IgD-negative memory B cell (primary cell): ENCODE results near the gene SERPINB11. TPM values are rescaled to one million over a fixed set of nuclear protein-coding genes. Genes with fewer than 3 reads are reported as not detected.
"Not testable (repeated sequence)": the region's sequence is repeated elsewhere in the genome, so short reads cannot be mapped to it uniquely, and the experiment has no call there.

Experiments used
- H3K27ac Mint-ChIP-seq, 3 donors: one replicate each; pipeline ENCODE4 v1.8.0; 2020 to 2022; ENCODE audit warnings: mild to moderate bottlenecking in 3 of 3, mixed read lengths in 3 of 3, moderate library complexity in 1 of 3
- H3K27me3 Mint-ChIP-seq: one replicate; pipeline ENCODE4 v1.8.0; 2021; ENCODE audit warnings: mixed read lengths
- H3K36me3 Mint-ChIP-seq: one replicate; pipeline ENCODE4 v1.8.0; 2020; ENCODE audit warnings: mild to moderate bottlenecking, mixed read lengths
- H3K4me1 Mint-ChIP-seq, 3 donors: one replicate each; pipeline ENCODE4 v1.8.0; 2020 to 2022; ENCODE audit warnings: mixed read lengths in 3 of 3, mild to moderate bottlenecking in 1 of 3
- H3K4me3 Mint-ChIP-seq, 4 donors: one replicate each; pipeline ENCODE4 v1.8.0; 2020 to 2022; ENCODE audit warnings: mild to moderate bottlenecking in 4 of 4, mixed read lengths in 4 of 4, moderate library complexity in 3 of 4
- H3K9me3 Mint-ChIP-seq, 3 donors: one replicate each; pipeline ENCODE4 v1.8.0; 2020 to 2021; ENCODE audit warnings: mixed read lengths in 3 of 3, mild to moderate bottlenecking in 1 of 3
- polyA plus RNA-seq: library from polyadenylated mRNA; unstranded; fragments of 300-500 nt; fragmentation: Illumina TruSeq; gene quantifications from one replicate; pipeline ENCODE4 v1.2.3, GENCODE V29; 2021

Gene SERPINB11, protein sequence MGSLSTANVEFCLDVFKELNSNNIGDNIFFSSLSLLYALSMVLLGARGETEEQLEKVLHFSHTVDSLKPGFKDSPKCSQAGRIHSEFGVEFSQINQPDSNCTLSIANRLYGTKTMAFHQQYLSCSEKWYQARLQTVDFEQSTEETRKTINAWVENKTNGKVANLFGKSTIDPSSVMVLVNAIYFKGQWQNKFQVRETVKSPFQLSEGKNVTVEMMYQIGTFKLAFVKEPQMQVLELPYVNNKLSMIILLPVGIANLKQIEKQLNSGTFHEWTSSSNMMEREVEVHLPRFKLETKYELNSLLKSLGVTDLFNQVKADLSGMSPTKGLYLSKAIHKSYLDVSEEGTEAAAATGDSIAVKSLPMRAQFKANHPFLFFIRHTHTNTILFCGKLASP
- polyA plus RNA-seq = not detected

DNA sequence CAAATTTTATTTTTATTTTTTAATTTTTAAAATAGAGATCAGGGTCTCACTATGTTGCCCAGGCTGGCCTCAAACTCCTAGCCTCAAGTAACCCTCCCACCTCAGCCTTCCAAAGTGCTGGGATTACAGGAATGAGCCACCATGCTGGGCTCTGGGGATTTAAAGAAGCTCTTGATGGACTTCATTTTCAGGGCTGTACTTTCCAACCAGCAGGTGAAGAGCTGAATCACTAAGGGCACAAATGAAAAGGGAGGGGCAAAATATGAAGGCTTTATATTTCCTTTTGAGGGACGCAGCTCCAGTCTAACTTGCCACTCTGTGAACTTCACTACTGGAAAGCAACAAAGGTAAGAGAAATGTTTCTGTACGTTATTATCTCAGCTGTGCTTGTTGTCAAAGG lies at the start of gene SERPINB11:
SERPINB11 (plus strand) TSS at position 301 of the 400 bp plus-strand sequence. CDS start 7,234 bp downstream, outside the sequence.
- Mint-ChIP-seq H3K4me1 (peaks cover 0 to 1% (median 0%) of the 10 kb centered on the region in 3 donors), H3K27me3 (peaks cover 1% of the 10 kb centered on the region), H3K27ac (no peak within 1 kb of the TSS), H3K36me3 (peaks cover 1% of the 10 kb centered on the region), H3K4me3 (no peak within 1 kb of the TSS), H3K9me3 (no peaks in the 10 kb centered on the region)

DNA sequence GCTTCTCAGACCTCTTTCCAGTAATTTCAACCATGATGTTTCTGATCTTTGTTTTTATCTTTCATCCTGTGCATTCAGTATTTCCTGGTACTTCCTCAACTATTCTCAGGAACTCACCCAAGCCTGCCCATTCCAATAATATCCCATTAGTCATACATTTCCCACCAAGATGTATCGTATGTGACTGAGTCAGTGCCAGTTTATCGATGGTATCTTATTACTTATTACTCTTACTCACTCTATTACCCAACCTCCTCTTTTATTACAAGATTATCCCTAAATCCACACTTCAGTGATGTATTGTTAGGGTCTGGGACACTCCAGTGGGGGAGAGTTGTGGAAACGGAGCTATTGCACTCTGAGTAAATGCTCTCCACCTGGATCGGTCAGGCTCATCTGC lies 43.8 kb upstream of the SERPINB11 start:
- H3K36me3 Mint-ChIP-seq, H3K9me3 Mint-ChIP-seq: not testable (repeated sequence)

GRCh38 chr18:63661750-63662149 lies 41.0 kb upstream of the SERPINB11 start, which contains the start of gene SERPINB3:
SERPINB3 (minus strand) TSS chr18:63661893; CDS start chr18:63661216, 677 bp downstream.
- not testable (repeated sequence) for H3K27me3 Mint-ChIP-seq, H3K27ac Mint-ChIP-seq, H3K4me3 Mint-ChIP-seq, H3K36me3 Mint-ChIP-seq, H3K4me1 Mint-ChIP-seq
- peaks cover 2 to 11% (median 5%) of the 10 kb centered on the region in 3 donors for H3K9me3 Mint-ChIP-seq

More for the DNA sequence above, 43.8 kb upstream of the SERPINB11 start:
- not testable (repeated sequence) for H3K27ac Mint-ChIP-seq, H3K4me1 Mint-ChIP-seq, H3K27me3 Mint-ChIP-seq, H3K4me3 Mint-ChIP-seq

DNA sequence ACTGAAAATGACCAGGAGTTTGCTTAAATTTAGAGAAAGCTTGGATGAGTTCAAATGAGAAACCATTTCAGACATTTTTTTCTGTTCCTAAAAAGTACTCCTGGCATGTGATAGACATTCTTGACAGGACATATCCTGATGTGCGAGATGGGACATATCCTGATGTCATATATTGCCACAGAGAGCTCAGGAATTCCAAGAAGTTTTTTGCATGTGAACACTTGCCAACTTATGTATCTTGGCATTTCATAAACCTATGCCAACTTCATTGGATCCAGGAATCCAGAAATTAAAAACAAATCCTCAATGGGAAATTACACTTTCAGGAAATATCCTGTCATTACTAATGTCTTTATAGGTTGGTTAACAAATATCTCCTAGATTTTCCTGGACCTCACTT lies 38.2 kb upstream of the SERPINB11 start:
- H3K4me3 Mint-ChIP-seq = no peak overlapping the region
- peaks cover 5 to 12% (median 7%) of the 10 kb centered on the region in 3 donors for H3K9me3 Mint-ChIP-seq
- peaks cover 1% of the 10 kb centered on the region for H3K36me3 Mint-ChIP-seq
- H3K27ac Mint-ChIP-seq = no peak overlapping the region
- no peaks in the 10 kb centered on the region for H3K27me3 Mint-ChIP-seq
- H3K4me1 Mint-ChIP-seq = peaks cover 0 to 1% (median 0%) of the 10 kb centered on the region in 3 donors

- no peak overlapping the region for H3K27ac Mint-ChIP-seq
- H3K4me1 Mint-ChIP-seq = no peaks in the 10 kb centered on the region
- peaks cover 0 to 3% (median 3%) of the 10 kb centered on the region in 3 donors for H3K9me3 Mint-ChIP-seq
- no peak overlapping the region for H3K4me3 Mint-ChIP-seq
- peaks cover 2% of the 10 kb centered on the region for H3K36me3 Mint-ChIP-seq
- H3K27me3 Mint-ChIP-seq = peaks cover 2% of the 10 kb centered on the region
Observed at GRCh38 chr18:63676526-63677323, 26.0 kb upstream of the SERPINB11 start.

GRCh38 chr18:63677500-63678225 lies 25.1 kb upstream of the SERPINB11 start:
- H3K27me3 Mint-ChIP-seq = peaks cover 2% of the 10 kb centered on the region
- no peak overlapping the region for H3K4me3 Mint-ChIP-seq
- H3K9me3 Mint-ChIP-seq = peaks cover 0 to 3% (median 3%) of the 10 kb centered on the region in 3 donors
- H3K27ac Mint-ChIP-seq = no peak overlapping the region
- H3K4me1 Mint-ChIP-seq = no peaks in the 10 kb centered on the region
- peaks cover 2% of the 10 kb centered on the region for H3K36me3 Mint-ChIP-seq

- peaks cover 2% of the 10 kb centered on the region for H3K27me3 Mint-ChIP-seq
- peaks cover 2% of the 10 kb centered on the region for H3K36me3 Mint-ChIP-seq
- no peaks in the 10 kb centered on the region for H3K4me1 Mint-ChIP-seq
- no peak overlapping the region for H3K4me3 Mint-ChIP-seq
- H3K9me3 Mint-ChIP-seq = peaks cover 0 to 3% (median 3%) of the 10 kb centered on the region in 3 donors
- no peak overlapping the region for H3K27ac Mint-ChIP-seq
Observed at GRCh38 chr18:63679820-63680606, 22.7 kb upstream of the SERPINB11 start.

DNA sequence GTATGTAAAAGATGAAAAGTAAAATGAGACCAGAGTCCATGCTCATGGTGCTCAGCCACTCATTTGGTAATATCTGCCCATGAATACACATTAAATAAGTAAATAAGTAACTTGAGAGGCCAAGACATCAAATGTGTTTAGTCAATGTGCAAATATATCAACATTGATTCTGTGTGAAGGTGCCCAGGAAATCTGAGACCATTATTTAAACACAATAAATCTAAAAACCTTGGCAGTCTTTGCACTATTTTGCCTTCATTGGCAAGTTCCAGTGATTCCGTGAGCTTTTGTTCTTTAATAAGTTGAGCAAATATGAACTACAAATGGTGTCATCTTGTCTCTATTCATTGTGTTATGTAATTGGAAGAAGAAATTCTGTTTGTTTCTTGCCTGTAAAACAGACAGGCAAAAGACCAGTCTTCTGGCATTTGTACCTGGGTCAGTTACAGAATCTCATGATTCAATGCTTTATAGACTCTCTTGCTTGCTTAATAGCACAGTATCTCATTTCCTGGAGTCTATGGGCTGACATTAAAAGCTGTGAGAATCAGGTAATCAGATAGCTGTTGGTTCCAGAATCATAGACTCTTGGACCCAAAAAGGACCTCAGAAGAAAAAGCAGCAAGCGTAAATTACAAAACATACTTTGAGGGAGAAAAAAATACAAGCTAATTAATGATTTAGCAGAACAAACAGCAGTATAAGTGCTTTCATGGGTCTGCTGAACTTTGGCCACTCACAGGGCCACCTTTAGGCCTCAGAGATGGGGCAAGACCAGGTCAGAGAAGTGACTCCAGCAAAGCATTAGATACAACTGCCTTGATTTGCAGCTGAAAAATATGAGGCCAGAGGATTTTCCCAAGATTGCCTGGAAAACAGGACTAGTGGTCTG lies 21.1 kb upstream of the SERPINB11 start:
- Mint-ChIP-seq H3K36me3 (peaks cover 2% of the 10 kb centered on the region), H3K4me3 (no peak overlapping the region), H3K9me3 (peaks cover 0 to 5% (median 3%) of the 10 kb centered on the region in 3 donors), H3K27me3 (peaks cover 2% of the 10 kb centered on the region), H3K27ac (no peak overlapping the region), H3K4me1 (no peaks in the 10 kb centered on the region)

- no peak overlapping the region for H3K27ac Mint-ChIP-seq
- H3K36me3 Mint-ChIP-seq = no peaks in the 10 kb centered on the region
- H3K9me3 Mint-ChIP-seq = peaks cover 0 to 5% (median 3%) of the 10 kb centered on the region in 3 donors
- H3K4me1 Mint-ChIP-seq = no peaks in the 10 kb centered on the region
- peaks cover 2% of the 10 kb centered on the region for H3K27me3 Mint-ChIP-seq
- no peak overlapping the region for H3K4me3 Mint-ChIP-seq
Observed at GRCh38 chr18:63683152-63683551, 19.6 kb upstream of the SERPINB11 start.

DNA sequence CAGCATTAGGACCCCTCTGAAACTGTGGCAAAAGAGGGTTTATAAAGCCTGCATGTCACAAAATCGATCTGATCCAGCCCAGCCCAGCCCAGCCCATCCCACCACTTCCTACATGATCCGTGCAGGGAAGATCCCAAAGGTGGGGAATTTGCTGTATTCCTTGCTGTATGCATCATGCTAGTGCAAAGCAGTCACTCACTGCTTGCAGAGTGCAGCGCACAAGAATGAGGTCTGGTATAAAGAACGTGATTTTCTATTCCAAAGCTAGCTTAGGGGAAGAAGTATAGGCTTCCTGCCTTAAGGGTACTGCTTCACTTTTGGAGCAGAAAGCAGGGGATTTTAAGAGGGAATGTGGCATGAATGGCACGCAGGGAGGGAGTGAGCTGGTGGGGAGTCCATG lies 18.9 kb upstream of the SERPINB11 start:
- H3K4me1 Mint-ChIP-seq = no peaks in the 10 kb centered on the region
- no peaks in the 10 kb centered on the region for H3K36me3 Mint-ChIP-seq
- no peak overlapping the region for H3K27ac Mint-ChIP-seq
- H3K9me3 Mint-ChIP-seq = peaks cover 0 to 5% (median 3%) of the 10 kb centered on the region in 3 donors
- H3K4me3 Mint-ChIP-seq = no peak overlapping the region
- peaks cover 2% of the 10 kb centered on the region for H3K27me3 Mint-ChIP-seq

- H3K27me3 Mint-ChIP-seq = peaks cover 2% of the 10 kb centered on the region
- peak overlapping the region in 1 of 4 donors; percentile 74 for H3K4me3 Mint-ChIP-seq
- H3K27ac Mint-ChIP-seq = no peak overlapping the region
- peaks cover 2 to 5% (median 3%) of the 10 kb centered on the region in 3 donors for H3K9me3 Mint-ChIP-seq
- H3K36me3 Mint-ChIP-seq = no peaks in the 10 kb centered on the region
- H3K4me1 Mint-ChIP-seq = no peaks in the 10 kb centered on the region
Observed at GRCh38 chr18:63684718-63685117, 18.0 kb upstream of the SERPINB11 start.

DNA sequence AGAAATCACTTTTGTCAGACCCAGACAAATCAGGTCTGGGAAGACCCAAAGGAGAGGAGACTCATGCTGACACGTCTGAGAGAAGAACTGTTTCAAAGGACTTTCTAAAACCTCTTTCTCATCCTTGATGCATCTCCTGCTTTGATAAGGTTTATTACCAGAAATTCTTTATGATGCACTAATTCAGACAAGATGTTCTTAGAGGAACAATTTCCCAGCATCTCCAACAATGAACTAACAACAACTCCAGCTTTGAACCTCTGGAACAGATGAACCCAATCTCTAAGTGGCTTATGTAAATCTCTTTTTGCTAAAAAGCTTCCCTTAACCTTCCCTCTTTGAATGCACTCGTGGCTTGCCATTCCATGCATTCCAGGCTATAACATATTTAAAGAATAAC lies 15.9 kb upstream of the SERPINB11 start:
- H3K27me3 Mint-ChIP-seq = no peaks in the 10 kb centered on the region
- H3K4me1 Mint-ChIP-seq = no peaks in the 10 kb centered on the region
- H3K9me3 Mint-ChIP-seq = peaks cover 5 to 9% (median 6%) of the 10 kb centered on the region in 3 donors
- H3K36me3 Mint-ChIP-seq = no peaks in the 10 kb centered on the region
- H3K4me3 Mint-ChIP-seq = no peak overlapping the region
- no peak overlapping the region for H3K27ac Mint-ChIP-seq

DNA sequence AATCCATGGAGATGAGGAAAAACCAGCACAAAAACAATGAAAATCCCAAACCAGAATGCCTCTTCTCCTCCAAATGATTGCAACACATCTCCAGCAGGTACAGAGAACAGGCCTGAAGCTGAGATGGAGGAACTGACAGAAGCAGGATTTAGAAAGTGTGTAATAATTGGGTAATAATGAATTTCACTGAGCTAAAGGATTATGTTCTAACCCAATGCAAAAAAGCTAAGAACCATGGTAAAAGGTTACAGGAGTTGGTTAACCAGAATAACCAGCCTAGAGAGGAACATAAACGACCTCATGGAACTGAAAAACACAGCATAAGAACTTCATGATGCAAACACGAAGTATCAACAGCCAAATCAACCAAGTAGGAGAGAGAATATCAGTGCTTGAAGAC lies 13.7 kb upstream of the SERPINB11 start:
- H3K4me1 Mint-ChIP-seq = no peaks in the 10 kb centered on the region
- H3K9me3 Mint-ChIP-seq = peaks cover 6 to 11% (median 10%) of the 10 kb centered on the region in 3 donors
- H3K36me3 Mint-ChIP-seq = no peaks in the 10 kb centered on the region
- H3K27me3 Mint-ChIP-seq = no peaks in the 10 kb centered on the region
- no peak overlapping the region for H3K4me3 Mint-ChIP-seq
- no peak overlapping the region for H3K27ac Mint-ChIP-seq
